A673 (cell line): ENCODE results near the gene AGO3. TPM values are rescaled to one million over a fixed set of nuclear protein-coding genes. Genes with fewer than 3 reads are reported as not detected.

ENCODE experiments used
- BruUV-seq: library from RNA; stranded (reverse); fragments of 400-500 nt; replicated peaks from 2 replicates; lab custom pipeline; 2021; lab: Mats Ljungman, UMichigan
- CTCF ChIA-PET: fragments of 300-600 bp; sonication (Branson Sonifier 250); formaldehyde crosslinking; loops from one replicate; lab custom pipeline; 2022; ENCODE audit warnings: antibody characterized with exemption; lab: Charles Lee
- POLR2A ChIA-PET: fragments of 300-600 bp; sonication (Branson Sonifier 250); formaldehyde crosslinking; loops from one replicate; lab custom pipeline; 2022; ENCODE audit warnings: antibody characterized with exemption; ENCODE audit not compliant: low non-redundant PET; lab: Charles Lee
- DNase-seq: peaks from one replicate; pipeline ENCODE4 v3.0.0-alpha.2; 2015; ENCODE audit warnings: low spot score
- H3K27ac ChIP-seq: fragments of 200-600 bp; sonication (generic); 2 replicates; pipeline ENCODE4 v1.5.1; 2016; ENCODE audit warnings: mixed run types, low read depth, mild to moderate bottlenecking, mixed read lengths, antibody characterized with exemption, low read length; ENCODE audit not compliant: poor library complexity, severe bottlenecking
- H3K27me3 ChIP-seq: fragments of 200-600 bp; sonication (generic); replicated peaks from 2 replicates; pipeline ENCODE4 v1.6.1; 2017; ENCODE audit warnings: mixed run types, low read depth, mild to moderate bottlenecking, mixed read lengths, antibody characterized with exemption, low read length; ENCODE audit not compliant: insufficient read depth, poor library complexity
- H3K36me3 ChIP-seq: fragments of 200-600 bp; sonication (generic); 2 replicates; pipeline ENCODE4 v1.6.1; 2016; ENCODE audit warnings: mixed run types, mild to moderate bottlenecking, mixed read lengths, antibody characterized with exemption, low read length; ENCODE audit not compliant: insufficient read depth, poor library complexity, severe bottlenecking
- H3K4me1 ChIP-seq: fragments of 200-600 bp; sonication (generic); 2 replicates; pipeline ENCODE4 v1.6.1; 2017; ENCODE audit warnings: mixed run types, mild to moderate bottlenecking, mixed read lengths, antibody characterized with exemption, low read length; ENCODE audit not compliant: insufficient read depth, poor library complexity, severe bottlenecking
- H3K4me3 ChIP-seq: fragments of 200-600 bp; sonication (generic); 2 replicates; pipeline ENCODE4 v1.5.1; 2016; ENCODE audit warnings: low read depth, mixed run types, mild to moderate bottlenecking, mixed read lengths, low read length; ENCODE audit not compliant: poor library complexity, severe bottlenecking
- H3K9me3 ChIP-seq: fragments of 200-600 bp; sonication (generic); 2 replicates; pipeline ENCODE4 v1.6.1; 2016; ENCODE audit warnings: mixed run types, low read depth, mild to moderate bottlenecking, mixed read lengths, antibody characterized with exemption, low read length; ENCODE audit not compliant: poor library complexity, severe bottlenecking
- CTCF ChIP-seq: fragments of 300-800, 200-600 bp; sonication (generic); conservative IDR thresholded peaks from 2 replicates; pipeline ENCODE4 v1.5.1; 2017; ENCODE audit warnings: low read depth, mild to moderate bottlenecking, antibody characterized with exemption, low read length, moderate library complexity, mixed read lengths
- EZH2 ChIP-seq: fragments of 200-600 bp; sonication (generic); IDR thresholded peaks from 2 replicates; pipeline ENCODE4 v1.6.1; 2017; ENCODE audit warnings: borderline replicate concordance, low read depth, mild to moderate bottlenecking, mixed read lengths, antibody characterized with exemption, low read length; ENCODE audit not compliant: poor library complexity, severe bottlenecking
- intact Hi-C: fragments of 100-400 bp; cut with micrococcal nuclease; formaldehyde crosslinking; loops from one replicate; pipeline ENCODE4 v1.10.0; 2022; ENCODE audit not compliant: unreplicated experiment
- total RNA-seq: library from RNA; stranded (reverse); gene quantifications from 2 replicates; pipeline ENCODE4 v1.2.3, GENCODE V29; 2021

AGO3 gene
- total RNA-seq, 1 experiment from 2014 or later, result 44.2 TPM

- Histone ChIP-seq H3K27me3 (no peaks in the 10 kb centered on the region), H3K4me3 (no peak overlapping the region), H3K9me3 (no peaks in the 10 kb centered on the region), H3K36me3 (no peaks in the 10 kb centered on the region), H3K4me1 (no peaks in the 10 kb centered on the region), H3K27ac (no peak overlapping the region)
- BruUV-seq, result no TSS peak
- CTCF ChIA-PET, result interaction anchor here (0.6 kb wide), 1 partner anchor 182 kb away, joined by 6 read pairs; no protein-coding TSS in a partner anchor
- intact Hi-C loops, result no loop called here
- DNase-seq, result no peak
- POLR2A ChIA-PET, result no interaction called here
- TF ChIP-seq EZH2 (no peak), CTCF (no peak)
Measured at GRCh38 chr1:36101546-36101945, 170.6 kb downstream of the AGO3 start.

GRCh38 chr1:36106269-36106668 is 175.4 kb downstream of the AGO3 start:
- ChIA-PET CTCF (no interaction called here), POLR2A (interaction anchor here (0.6 kb wide), 1 partner anchor 143 kb away, joined by 7 read pairs; no protein-coding TSS in a partner anchor)
- H3K27me3 ChIP-seq, result no peaks in the 10 kb centered on the region
- no peaks in the 10 kb centered on the region for H3K36me3 ChIP-seq
- no peak overlapping the region for H3K27ac ChIP-seq
- DNase-seq, result no peak
- H3K9me3 ChIP-seq, result no peaks in the 10 kb centered on the region
- intact Hi-C loops, result no loop called here
- TF ChIP-seq EZH2 (no peak), CTCF (no peak)
- H3K4me3 ChIP-seq, result no peak overlapping the region
- H3K4me1 ChIP-seq, result no peaks in the 10 kb centered on the region
- no TSS peak for BruUV-seq

DNA sequence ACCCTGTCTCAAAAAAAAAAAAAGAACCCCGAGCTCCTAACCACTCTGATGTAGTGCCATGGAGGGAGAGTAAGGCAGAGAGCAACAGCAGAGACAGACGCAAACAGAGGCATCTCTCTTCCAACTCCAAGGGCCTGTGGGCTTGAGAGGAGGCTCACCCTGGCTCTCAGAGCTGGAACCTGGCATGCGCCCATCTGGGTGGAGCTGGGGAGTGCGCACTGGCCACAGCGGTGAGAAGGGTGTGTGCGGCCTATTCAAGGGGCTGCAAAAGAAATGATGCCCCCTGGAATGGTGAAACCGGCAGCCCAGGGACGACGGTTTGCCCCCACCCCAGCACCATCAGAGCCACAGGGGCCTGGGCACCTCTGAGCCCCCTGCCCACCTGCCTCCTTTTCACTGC is 176.5 kb downstream of the AGO3 start:
- ChIA-PET CTCF (no interaction called here), POLR2A (interaction anchor here (0.5 kb wide), 1 partner anchor 191 kb away, joined by 7 read pairs; no protein-coding TSS in a partner anchor)
- TF ChIP-seq EZH2 (no peak), CTCF (no peak)
- BruUV-seq, result no TSS peak
- no peaks in the 10 kb centered on the region for H3K4me1 ChIP-seq
- no peak for DNase-seq
- H3K27me3 ChIP-seq, result no peaks in the 10 kb centered on the region
- no peaks in the 10 kb centered on the region for H3K9me3 ChIP-seq
- intact Hi-C loops, result no loop called here
- H3K36me3 ChIP-seq, result no peaks in the 10 kb centered on the region
- H3K27ac ChIP-seq, result no peak overlapping the region
- H3K4me3 ChIP-seq, result no peak overlapping the region
